ENCODE measurements around the gene PIP5KL1. TPM values are rescaled to one million over a fixed set of nuclear protein-coding genes. Genes with fewer than 3 reads are reported as not detected.
A peak's percentile ranks its signal among the peaks of the same experiment; 100 is the strongest.

The PIP5KL1 gene
- total and polyA plus RNA-seq, 8 donors = 0.50 to 98.0 (median 3.3) TPM; not detected in 1

- Histone ChIP-seq H3K4me3 (peak overlapping the region in 3 of 4 donors; percentile 55 to 72 (median 68)), H3K27me3 (no peaks in the 10 kb centered on the region), H3K9me3 (no peaks in the 10 kb centered on the region), H3K27ac (peak overlapping the region in 4 of 5 donors; percentile 80 to 87 (median 82)), H3K36me3 (peaks cover 5 to 23% (median 18%) of the 10 kb centered on the region in 4 donors), H3K4me1 (peaks cover 50 to 57% (median 54%) of the 10 kb centered on the region in 4 donors)
- intact Hi-C loops (cut with DNase I; ENCODE audit: low total_unique reads) = no loop called here
- no peak for DNase-seq
- WGBS, 5 donors = 41 to 73% (median 48%) methylated on average over 4 to 14 of the region's 14 CpGs
- TF ChIP-seq CTCF (IDR thresholded peaks at IDR 0.05) = no peak
- no peak for TF ChIP-seq POLR2AphosphoS5 (IDR thresholded peaks at IDR 0.05)
- no peak for TF ChIP-seq EP300 (IDR thresholded peaks at IDR 0.05)
- no peak for TF ChIP-seq POLR2A (IDR thresholded peaks at IDR 0.05)
These were observed 54.4 kb downstream of the PIP5KL1 start for GRCh38 chr9:127876026-127876763.

GRCh38 chr9:127875306-127875966 is 55.1 kb downstream of the PIP5KL1 start:
- intact Hi-C loops (cut with DNase I; ENCODE audit: low total_unique reads) = no loop called here
- peak overlapping the region in 3 of 5 donors; percentile 10 to 87 (median 85) for H3K27ac ChIP-seq
- peaks cover 5 to 31% (median 25%) of the 10 kb centered on the region in 4 donors for H3K36me3 ChIP-seq
- H3K27me3 ChIP-seq = no peaks in the 10 kb centered on the region
- WGBS, 5 donors = 79 to 88% (median 82%) methylated on average over 10 of the region's 10 CpGs
- DNase-seq = peak in 1 of 2 donors; percentile 53
- H3K4me3 ChIP-seq = peak overlapping the region in 1 of 4 donors; percentile 72
- H3K9me3 ChIP-seq = no peaks in the 10 kb centered on the region
- TF ChIP-seq POLR2AphosphoS5 (IDR thresholded peaks at IDR 0.05) (no peak), POLR2A (IDR thresholded peaks at IDR 0.05) (no peak), CTCF (IDR thresholded peaks at IDR 0.05) (no peak), EP300 (IDR thresholded peaks at IDR 0.05) (no peak)
- H3K4me1 ChIP-seq = peaks cover 50 to 57% (median 54%) of the 10 kb centered on the region in 4 donors

GRCh38 chr9:127874301-127875221 is 56.0 kb downstream of the PIP5KL1 start:
- Histone ChIP-seq H3K4me3 (peak overlapping the region in 2 of 4 donors; percentile 15 to 72), H3K4me1 (peaks cover 50 to 57% (median 54%) of the 10 kb centered on the region in 4 donors), H3K27ac (peak overlapping the region in 4 of 5 donors; percentile 38 to 87 (median 66)), H3K36me3 (peaks cover 5 to 36% (median 26%) of the 10 kb centered on the region in 4 donors), H3K27me3 (no peaks in the 10 kb centered on the region), H3K9me3 (no peaks in the 10 kb centered on the region)
- WGBS, 5 donors = 67 to 80% (median 75%) methylated on average over 14 to 19 of the region's 19 CpGs
- intact Hi-C loops (cut with DNase I; ENCODE audit: low total_unique reads) = no loop called here
- TF ChIP-seq EP300 (IDR thresholded peaks at IDR 0.05) (no peak), POLR2AphosphoS5 (IDR thresholded peaks at IDR 0.05) (no peak), POLR2A (IDR thresholded peaks at IDR 0.05) (no peak), CTCF (IDR thresholded peaks at IDR 0.05) (no peak)
- DNase-seq = no peak
